HT-29 (cell line): ENCODE measurements around the gene MAP3K20. TPM values are rescaled to one million over a fixed set of nuclear protein-coding genes. Genes with fewer than 3 reads are reported as not detected.
"Not testable (repeated sequence)": the region's sequence is repeated elsewhere in the genome, so short reads cannot be mapped to it uniquely, and the experiment has no call there.

ENCODE experiments used
- DNase-seq: peaks from one replicate; pipeline ENCODE4 v3.0.0-alpha.2; 2015; ENCODE audit warnings: low spot score
- total RNA-seq: library from RNA; depleted of rRNA; stranded (reverse); fragments of >200 nt; shearing (Covaris generic); gene quantifications from 2 replicates; pipeline ENCODE4 v1.2.3, GENCODE V29; 2014

Gene MAP3K20
- total RNA-seq, 1 experiment from 2014 or later, result 18.4 TPM

GRCh38 chr2:173278794-173279526 is 203.3 kb downstream of the MAP3K20 start:
- no peak for DNase-seq

GRCh38 chr2:173279527-173279868 is 203.9 kb downstream of the MAP3K20 start:
- no peak for DNase-seq

- DNase-seq, result no peak
Observed at GRCh38 chr2:173280853-173281252, 205.2 kb downstream of the MAP3K20 start.

GRCh38 chr2:173281898-173282297 is 206.3 kb downstream of the MAP3K20 start:
- not testable (repeated sequence) for DNase-seq

GRCh38 chr2:173282795-173283545 is 207.3 kb downstream of the MAP3K20 start:
- no peak for DNase-seq

- peak; percentile 14 for DNase-seq
Observed at GRCh38 chr2:173286153-173286809, 210.6 kb downstream of the MAP3K20 start.

- no peak for DNase-seq
Observed at GRCh38 chr2:173287594-173287993, 211.9 kb downstream of the MAP3K20 start.

- DNase-seq, result no peak
Observed at GRCh38 chr2:173288561-173288960, 212.9 kb downstream of the MAP3K20 start.

GRCh38 chr2:173290046-173290445 is 214.4 kb downstream of the MAP3K20 start:
- no peak for DNase-seq

GRCh38 chr2:173290518-173290917 is 214.9 kb downstream of the MAP3K20 start:
- DNase-seq, result no peak

GRCh38 chr2:173291412-173291811 is 215.8 kb downstream of the MAP3K20 start:
- no peak for DNase-seq

GRCh38 chr2:173296235-173296634 is 220.6 kb downstream of the MAP3K20 start:
- DNase-seq, result peak; percentile 30

- DNase-seq, result no peak
Observed at GRCh38 chr2:173298536-173299097, 223.0 kb downstream of the MAP3K20 start.

- DNase-seq, result no peak
Observed at GRCh38 chr2:173299764-173300163, 224.1 kb downstream of the MAP3K20 start.

GRCh38 chr2:173300458-173300857 is 224.8 kb downstream of the MAP3K20 start:
- no peak for DNase-seq

- not testable (repeated sequence) for DNase-seq
Observed at GRCh38 chr2:173301549-173301948, 225.9 kb downstream of the MAP3K20 start.

- DNase-seq, result no peak
Observed at GRCh38 chr2:173305303-173305702, 229.7 kb downstream of the MAP3K20 start.

- no peak for DNase-seq
Observed at GRCh38 chr2:173307293-173307692, 231.6 kb downstream of the MAP3K20 start.

- not testable (repeated sequence) for DNase-seq
Observed at GRCh38 chr2:173309370-173309769, 233.7 kb downstream of the MAP3K20 start.

GRCh38 chr2:173311844-173312606 is 236.4 kb downstream of the MAP3K20 start:
- peak; percentile 80 for DNase-seq
